Ishikawa (cell line): Measurements from ENCODE around the gene NSUN3.

ENCODE experiments used
- NFIC ChIP-seq: IDR thresholded peaks from 2 replicates; pipeline ENCODE4 v1.6.1; 2012
- RAD21 ChIP-seq: IDR thresholded peaks from 2 replicates; pipeline ENCODE4 v1.6.1; 2012; ENCODE audit warnings: low read depth
- TAF1 ChIP-seq: IDR thresholded peaks from 2 replicates; pipeline ENCODE4 v1.6.1; 2012; ENCODE audit warnings: low read depth, mild to moderate bottlenecking
- YY1 ChIP-seq: IDR thresholded peaks from 2 replicates; pipeline ENCODE4 v1.6.1; 2012; ENCODE audit warnings: low read depth

DNA sequence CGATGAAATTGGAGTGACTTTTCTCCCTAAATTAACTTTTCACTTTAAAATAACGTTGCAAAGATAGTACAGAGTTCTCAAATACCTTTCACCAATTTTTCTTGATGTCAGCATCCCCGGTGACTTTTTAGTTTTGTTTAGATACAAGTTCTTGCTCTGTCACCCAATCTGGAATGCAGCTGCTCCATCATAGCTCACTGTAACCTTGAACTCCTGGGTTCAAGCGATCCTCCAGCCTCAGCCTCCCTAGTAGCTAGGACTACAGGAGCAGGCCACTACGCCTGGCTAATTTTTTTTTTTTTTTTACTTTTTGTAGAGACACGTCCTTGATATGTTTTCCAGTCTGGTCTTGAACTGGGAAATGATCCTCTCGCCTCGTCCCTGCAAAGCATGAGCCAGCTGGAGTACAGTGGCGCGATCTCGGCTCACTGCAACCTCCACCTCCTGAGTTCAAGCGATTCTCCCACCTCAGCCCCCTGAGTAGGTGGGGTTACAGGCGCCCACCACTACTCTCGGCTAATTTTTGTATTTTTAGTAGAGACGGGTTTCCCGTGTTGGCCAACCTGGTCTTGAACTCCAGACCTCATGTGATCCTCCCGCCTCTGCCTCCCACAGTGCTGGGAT lies 747 bp downstream of the NSUN3 start:
- TF ChIP-seq RAD21 (no peak), TAF1 (no peak), YY1 (no peak), NFIC (no peak)
